ENCODE results near the gene RERE. TPM values are rescaled to one million over a fixed set of nuclear protein-coding genes. Genes with fewer than 3 reads are reported as not detected.
"Not testable (repeated sequence)": the region's sequence is repeated elsewhere in the genome, so short reads cannot be mapped to it uniquely, and the experiment has no call there.

RERE gene
- total RNA-seq, 1 donor from 2014 or later, result 19.2 TPM

DNA sequence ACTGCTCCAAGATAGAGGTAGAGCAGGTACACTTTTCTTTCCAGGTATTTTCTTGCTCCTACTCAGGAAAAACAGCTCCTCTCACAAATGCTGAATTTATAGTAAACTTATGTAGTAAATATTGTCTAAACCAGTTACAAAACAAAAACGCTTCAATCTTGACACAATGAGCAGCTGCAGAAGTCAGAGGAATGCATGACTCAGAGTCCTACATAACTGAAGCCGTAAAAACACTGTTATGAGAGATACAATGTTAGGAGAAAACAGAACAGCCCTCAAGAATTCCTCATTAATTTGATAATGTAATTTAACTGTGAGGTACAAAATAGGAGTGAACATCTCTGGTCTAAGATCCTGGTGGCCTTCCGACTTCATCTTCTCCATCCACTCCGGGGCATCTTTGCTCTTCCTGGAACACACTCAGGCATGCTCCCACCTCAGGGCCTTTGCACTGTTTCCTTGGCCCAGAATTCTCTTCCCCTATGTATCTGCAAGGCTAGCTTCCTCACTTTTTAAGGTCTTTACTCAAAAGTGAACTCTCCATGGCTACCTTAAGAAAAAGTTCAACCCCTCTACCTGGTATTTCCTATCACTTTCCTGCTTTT lies 361.0 kb downstream of the RERE start:
- DNase-seq (ENCODE audit: low read depth), result peak; percentile 64
- FAIRE-seq, result no peak
- H3K27me3 ChIP-seq (ENCODE audit: control insufficient read depth, insufficient read depth, low read length), result no peaks in the 10 kb centered on the region

DNA sequence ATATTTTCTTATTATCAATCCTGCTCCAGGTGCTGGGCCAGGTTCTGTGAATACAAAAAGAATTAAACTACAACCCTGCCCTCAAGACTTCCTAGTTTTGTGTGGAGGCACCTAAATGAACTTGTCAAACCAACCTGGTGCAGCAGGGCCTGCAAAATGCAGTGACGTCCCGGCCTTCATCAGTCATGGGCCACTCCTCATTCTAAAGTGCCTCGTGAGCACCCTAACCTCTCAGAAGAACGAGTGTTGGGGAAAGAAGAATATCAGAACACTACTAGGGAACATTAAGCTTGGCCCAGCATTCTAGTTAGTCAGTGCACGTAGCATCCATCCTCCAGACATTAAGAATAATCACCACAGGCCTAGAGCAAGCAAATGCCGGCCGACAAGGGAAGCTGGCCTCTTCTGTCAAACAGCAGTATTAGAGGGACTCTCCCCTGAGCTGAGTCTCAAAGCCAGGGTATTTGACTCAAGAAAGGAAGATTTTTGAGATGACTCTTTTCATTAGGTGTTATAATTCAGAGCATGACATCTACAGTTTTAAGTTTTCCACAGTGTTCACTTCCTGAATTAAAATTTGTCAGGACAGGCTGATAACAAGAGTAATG lies 361.6 kb downstream of the RERE start:
- H3K4me3 ChIP-seq (ENCODE audit: low read depth, low read length), result no peak overlapping the region
- no peak for FAIRE-seq
- no peaks in the 10 kb centered on the region for H3K27me3 ChIP-seq (ENCODE audit: control insufficient read depth, insufficient read depth, low read length)
- TF ChIP-seq, protein P1, sequence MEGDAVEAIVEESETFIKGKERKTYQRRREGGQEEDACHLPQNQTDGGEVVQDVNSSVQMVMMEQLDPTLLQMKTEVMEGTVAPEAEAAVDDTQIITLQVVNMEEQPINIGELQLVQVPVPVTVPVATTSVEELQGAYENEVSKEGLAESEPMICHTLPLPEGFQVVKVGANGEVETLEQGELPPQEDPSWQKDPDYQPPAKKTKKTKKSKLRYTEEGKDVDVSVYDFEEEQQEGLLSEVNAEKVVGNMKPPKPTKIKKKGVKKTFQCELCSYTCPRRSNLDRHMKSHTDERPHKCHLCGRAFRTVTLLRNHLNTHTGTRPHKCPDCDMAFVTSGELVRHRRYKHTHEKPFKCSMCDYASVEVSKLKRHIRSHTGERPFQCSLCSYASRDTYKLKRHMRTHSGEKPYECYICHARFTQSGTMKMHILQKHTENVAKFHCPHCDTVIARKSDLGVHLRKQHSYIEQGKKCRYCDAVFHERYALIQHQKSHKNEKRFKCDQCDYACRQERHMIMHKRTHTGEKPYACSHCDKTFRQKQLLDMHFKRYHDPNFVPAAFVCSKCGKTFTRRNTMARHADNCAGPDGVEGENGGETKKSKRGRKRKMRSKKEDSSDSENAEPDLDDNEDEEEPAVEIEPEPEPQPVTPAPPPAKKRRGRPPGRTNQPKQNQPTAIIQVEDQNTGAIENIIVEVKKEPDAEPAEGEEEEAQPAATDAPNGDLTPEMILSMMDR (IDR thresholded peaks at IDR 0.05; ENCODE audit: insufficient read depth, low read length, severe bottlenecking), result no peak
- DNase-seq (ENCODE audit: low read depth), result no peak
- H3K36me3 ChIP-seq (ENCODE audit: control insufficient read depth, insufficient read depth, low read length), result peaks cover 2% of the 10 kb centered on the region

More for the DNA sequence above, 361.0 kb downstream of the RERE start:
- Histone ChIP-seq H3K4me3 (ENCODE audit: low read depth, low read length) (no peak overlapping the region), H3K36me3 (ENCODE audit: control insufficient read depth, insufficient read depth, low read length) (peaks cover 2% of the 10 kb centered on the region)
- TF ChIP-seq, protein P1 (IDR thresholded peaks at IDR 0.05; ENCODE audit: insufficient read depth, low read length, severe bottlenecking), result no peak

DNA sequence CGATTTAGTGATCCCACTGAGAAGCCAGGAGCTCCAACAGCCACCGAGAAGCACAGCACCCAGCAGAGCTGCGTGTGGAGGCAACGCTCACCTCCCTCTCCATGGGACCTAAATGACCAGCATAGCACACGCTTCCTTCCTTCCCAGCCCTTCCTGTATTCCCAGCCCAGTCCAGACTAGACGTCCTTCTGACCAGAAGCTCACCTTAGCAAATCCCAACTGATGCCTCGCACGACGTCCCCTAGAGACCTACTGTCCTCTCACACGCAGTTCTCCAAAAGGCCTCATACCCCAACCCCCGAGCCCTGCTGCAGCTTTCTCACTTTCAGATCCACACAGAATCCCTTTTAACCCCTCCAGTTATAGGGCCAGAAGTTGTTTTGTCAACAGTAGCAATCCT lies 367.1 kb downstream of the RERE start:
- Histone ChIP-seq H3K36me3 (ENCODE audit: control insufficient read depth, insufficient read depth, low read length) (peaks cover 6% of the 10 kb centered on the region), H3K27me3 (ENCODE audit: control insufficient read depth, insufficient read depth, low read length) (no peaks in the 10 kb centered on the region), H3K4me3 (ENCODE audit: low read depth, low read length) (no peak overlapping the region)
- FAIRE-seq, result no peak
- TF ChIP-seq, protein P1 (IDR thresholded peaks at IDR 0.05; ENCODE audit: insufficient read depth, low read length, severe bottlenecking), result no peak
- DNase-seq (ENCODE audit: low read depth), result no peak

DNA sequence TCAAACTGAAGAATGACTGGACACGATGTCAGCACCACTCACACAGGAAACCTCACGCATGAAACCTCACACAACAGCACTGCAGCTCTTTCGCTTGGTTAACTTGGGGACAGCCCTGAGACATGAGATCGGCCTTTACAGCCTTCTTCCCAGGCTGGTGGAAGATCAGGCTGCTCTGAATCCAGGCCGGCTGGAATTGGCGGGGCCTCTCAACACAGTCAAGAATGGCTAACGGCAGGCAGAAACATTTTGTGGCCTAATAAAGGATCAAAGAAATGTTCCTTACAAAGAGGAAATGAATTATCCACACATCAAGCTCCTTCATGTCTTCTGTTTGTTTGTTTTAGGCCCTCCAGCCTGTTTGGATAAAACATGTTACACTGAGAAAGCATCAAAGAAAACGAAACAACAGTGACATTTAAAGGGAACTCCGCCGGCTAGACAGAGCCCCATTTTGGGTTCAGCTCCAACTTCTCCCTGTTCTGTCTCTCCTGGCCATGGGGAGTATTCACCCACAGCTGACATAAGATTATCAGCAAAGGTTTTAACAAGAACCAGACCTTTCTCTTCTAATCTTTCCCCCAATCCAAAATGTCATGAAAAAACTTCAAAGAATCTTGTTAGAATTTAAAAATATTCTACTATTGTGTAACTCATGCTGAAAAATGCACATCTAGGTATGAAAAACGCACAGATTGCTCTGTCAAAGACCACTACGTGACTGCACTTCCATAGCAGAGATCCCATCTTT lies 368.4 kb downstream of the RERE start:
- no peak overlapping the region for H3K4me3 ChIP-seq (ENCODE audit: low read depth, low read length)
- H3K27me3 ChIP-seq (ENCODE audit: control insufficient read depth, insufficient read depth, low read length), result no peaks in the 10 kb centered on the region
- TF ChIP-seq, protein P1 (IDR thresholded peaks at IDR 0.05; ENCODE audit: insufficient read depth, low read length, severe bottlenecking), result no peak
- peaks cover 6% of the 10 kb centered on the region for H3K36me3 ChIP-seq (ENCODE audit: control insufficient read depth, insufficient read depth, low read length)
- no peak for FAIRE-seq
- peak; percentile 71 for DNase-seq (ENCODE audit: low read depth)

DNA sequence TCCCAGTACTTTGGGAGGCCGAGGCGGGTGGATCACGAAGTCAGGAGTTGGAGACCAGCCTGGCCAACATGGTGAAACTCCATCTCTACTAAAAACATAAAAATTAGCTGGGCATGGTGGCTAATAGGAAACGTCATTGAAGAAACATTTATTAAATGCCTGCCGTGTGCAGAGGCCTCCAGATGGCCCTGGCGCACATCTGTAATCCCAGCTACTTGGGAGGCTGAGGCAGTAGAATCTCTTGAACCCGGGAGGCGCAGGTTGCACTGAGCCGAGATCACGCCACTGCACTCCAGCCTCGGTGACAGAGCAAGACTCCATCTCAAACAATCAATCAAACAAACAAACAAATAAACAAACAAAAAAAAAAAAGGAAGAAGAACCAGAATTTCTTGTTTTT lies 368.9 kb downstream of the RERE start:
- not testable (repeated sequence) for H3K4me3 ChIP-seq (ENCODE audit: low read depth, low read length); DNase-seq (ENCODE audit: low read depth); H3K27me3 ChIP-seq (ENCODE audit: control insufficient read depth, insufficient read depth, low read length); H3K36me3 ChIP-seq (ENCODE audit: control insufficient read depth, insufficient read depth, low read length); FAIRE-seq

DNA sequence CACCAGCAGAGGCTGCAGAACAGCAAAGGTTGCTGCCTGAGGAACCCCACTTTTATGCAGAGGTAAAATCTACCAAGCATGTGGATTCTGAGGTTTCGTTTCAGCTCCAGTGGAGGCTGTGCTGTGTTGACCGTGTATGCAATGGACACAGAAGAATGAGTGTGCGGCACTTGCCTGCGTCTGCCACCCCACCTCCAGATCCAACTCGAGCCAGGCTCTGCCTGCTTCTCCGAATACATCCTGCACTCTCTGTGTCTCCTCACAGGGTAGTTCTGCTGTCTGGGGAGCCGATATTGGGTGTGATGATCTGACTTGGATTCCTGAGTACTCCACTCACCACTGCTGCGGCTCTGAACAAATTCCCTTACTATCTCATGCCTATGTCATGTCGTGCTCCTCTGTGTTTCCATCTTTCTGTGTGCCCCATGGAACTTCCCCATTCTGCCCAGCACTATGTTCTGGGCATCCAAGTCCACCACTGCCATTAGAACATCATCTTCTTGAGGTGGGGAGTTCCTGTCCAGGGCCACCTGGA lies 369.8 kb downstream of the RERE start:
- Histone ChIP-seq H3K36me3 (ENCODE audit: control insufficient read depth, insufficient read depth, low read length) (peaks cover 6% of the 10 kb centered on the region), H3K27me3 (ENCODE audit: control insufficient read depth, insufficient read depth, low read length) (no peaks in the 10 kb centered on the region), H3K4me3 (ENCODE audit: low read depth, low read length) (no peak overlapping the region)
- FAIRE-seq (no peak), DNase-seq (ENCODE audit: low read depth) (no peak)
- TF ChIP-seq, protein P1 (IDR thresholded peaks at IDR 0.05; ENCODE audit: insufficient read depth, low read length, severe bottlenecking), result no peak

DNA sequence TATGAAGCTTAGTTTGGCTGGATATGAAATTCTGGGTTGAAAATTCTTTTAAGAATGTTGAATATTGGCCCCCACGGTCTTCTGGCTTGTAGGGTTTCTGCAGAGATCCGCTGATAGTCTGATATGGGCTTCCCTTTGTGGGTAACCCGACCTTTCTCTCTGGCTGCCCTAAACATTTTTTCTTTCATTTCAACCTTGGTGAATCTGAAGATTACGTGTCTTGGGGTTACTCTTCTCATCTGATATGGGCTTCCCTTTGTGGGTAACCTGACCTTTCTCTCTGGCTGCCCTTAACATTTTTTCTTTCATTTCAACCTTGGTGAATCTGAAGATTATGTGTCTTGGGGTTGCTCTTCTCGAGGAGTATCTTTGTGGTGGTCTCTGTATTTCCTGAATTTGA lies 371.3 kb downstream of the RERE start:
- not testable (repeated sequence) for H3K4me3 ChIP-seq (ENCODE audit: low read depth, low read length); FAIRE-seq; H3K27me3 ChIP-seq (ENCODE audit: control insufficient read depth, insufficient read depth, low read length); H3K36me3 ChIP-seq (ENCODE audit: control insufficient read depth, insufficient read depth, low read length); DNase-seq (ENCODE audit: low read depth)

Data from bronchial epithelial cell (primary cell).